ENCODE results near the gene MKI67. TPM values are rescaled to one million over a fixed set of nuclear protein-coding genes. Genes with fewer than 3 reads are reported as not detected.

MKI67 gene
- total RNA-seq, 1 donor from 2014 or later = 0.26 TPM

DNA sequence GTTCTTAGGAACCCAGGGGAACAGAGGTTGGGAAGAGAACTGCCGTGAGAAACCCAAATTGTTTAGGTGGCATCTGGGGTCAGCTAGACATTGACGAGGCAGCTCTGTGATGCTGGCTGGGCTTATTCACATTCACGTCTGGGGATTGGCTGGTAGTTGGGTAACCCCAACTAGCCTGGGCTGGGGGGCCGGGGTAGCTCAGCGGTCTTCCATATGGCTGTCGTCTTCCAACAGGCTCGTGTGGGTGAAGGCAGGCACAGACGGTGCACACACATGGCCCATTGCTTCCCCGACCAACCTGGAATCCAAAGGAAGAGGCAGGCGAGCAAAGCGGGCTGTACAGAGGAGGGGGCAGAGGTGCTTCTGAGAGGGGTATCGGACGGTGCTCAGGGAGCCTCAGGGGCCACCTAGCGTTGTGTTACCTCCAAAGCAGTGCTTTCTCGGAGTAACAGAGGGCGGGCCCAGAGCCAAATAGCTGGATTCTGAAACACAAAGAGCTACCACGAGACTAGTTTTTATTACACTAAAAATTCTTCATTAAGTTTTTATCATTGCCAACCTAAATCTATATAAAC, 34.5 kb downstream of the MKI67 start:
- no peak for DNase-seq (ENCODE audit: low read depth)
- FAIRE-seq = no peak
- H3K27me3 ChIP-seq (ENCODE audit: control insufficient read depth, insufficient read depth, low read length) = no peaks in the 10 kb centered on the region
- TF ChIP-seq, protein P1, sequence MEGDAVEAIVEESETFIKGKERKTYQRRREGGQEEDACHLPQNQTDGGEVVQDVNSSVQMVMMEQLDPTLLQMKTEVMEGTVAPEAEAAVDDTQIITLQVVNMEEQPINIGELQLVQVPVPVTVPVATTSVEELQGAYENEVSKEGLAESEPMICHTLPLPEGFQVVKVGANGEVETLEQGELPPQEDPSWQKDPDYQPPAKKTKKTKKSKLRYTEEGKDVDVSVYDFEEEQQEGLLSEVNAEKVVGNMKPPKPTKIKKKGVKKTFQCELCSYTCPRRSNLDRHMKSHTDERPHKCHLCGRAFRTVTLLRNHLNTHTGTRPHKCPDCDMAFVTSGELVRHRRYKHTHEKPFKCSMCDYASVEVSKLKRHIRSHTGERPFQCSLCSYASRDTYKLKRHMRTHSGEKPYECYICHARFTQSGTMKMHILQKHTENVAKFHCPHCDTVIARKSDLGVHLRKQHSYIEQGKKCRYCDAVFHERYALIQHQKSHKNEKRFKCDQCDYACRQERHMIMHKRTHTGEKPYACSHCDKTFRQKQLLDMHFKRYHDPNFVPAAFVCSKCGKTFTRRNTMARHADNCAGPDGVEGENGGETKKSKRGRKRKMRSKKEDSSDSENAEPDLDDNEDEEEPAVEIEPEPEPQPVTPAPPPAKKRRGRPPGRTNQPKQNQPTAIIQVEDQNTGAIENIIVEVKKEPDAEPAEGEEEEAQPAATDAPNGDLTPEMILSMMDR (IDR thresholded peaks at IDR 0.05; ENCODE audit: insufficient read depth, low read length, severe bottlenecking) = no peak
- no peak overlapping the region for H3K4me3 ChIP-seq (ENCODE audit: low read depth, low read length)
- no peaks in the 10 kb centered on the region for H3K36me3 ChIP-seq (ENCODE audit: control insufficient read depth, insufficient read depth, low read length)

DNA sequence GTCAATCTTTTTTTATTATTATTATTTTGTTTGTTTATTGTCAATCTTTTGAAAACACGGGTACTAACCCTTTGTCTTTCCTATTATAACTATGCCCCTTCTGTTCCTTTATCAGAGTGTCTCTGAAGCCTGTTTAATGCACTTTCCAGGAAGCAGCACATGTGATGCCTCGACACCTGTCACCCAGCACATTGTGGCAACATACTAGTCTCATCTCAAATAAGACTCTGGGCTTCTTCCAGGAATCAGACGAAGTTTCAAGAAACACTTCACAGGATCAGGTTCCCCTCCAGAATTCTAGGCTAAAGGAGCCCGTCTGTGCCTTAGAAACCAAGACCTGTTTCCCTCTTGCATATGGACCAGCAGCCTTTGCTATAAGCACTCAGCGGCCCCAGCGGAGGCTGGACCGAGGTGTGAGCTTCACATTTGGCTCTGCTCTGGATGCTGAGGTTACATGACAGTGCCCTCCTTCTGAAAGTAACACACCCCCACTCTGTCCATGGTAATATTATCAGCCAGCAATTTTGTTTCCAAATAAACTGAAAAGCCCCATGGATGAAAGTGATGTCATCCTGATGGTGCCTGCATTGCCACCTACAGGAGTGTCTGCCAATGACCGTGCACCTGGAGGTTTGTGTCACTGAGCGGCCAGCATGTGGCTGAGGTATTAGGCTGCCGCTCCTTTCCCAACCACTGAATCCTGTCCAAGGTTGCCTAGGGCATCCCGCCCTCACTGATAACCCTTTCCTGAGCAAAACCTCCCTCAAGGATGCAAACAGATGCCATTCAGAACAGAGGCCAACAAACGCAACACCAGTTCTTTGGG, 38.1 kb downstream of the MKI67 start:
- peaks cover 2% of the 10 kb centered on the region for H3K36me3 ChIP-seq (ENCODE audit: control insufficient read depth, insufficient read depth, low read length)
- peak; percentile 15 for DNase-seq (ENCODE audit: low read depth)
- TF ChIP-seq, protein P1 (IDR thresholded peaks at IDR 0.05; ENCODE audit: insufficient read depth, low read length, severe bottlenecking) = peak; percentile 40
- no peak overlapping the region for H3K4me3 ChIP-seq (ENCODE audit: low read depth, low read length)
- no peaks in the 10 kb centered on the region for H3K27me3 ChIP-seq (ENCODE audit: control insufficient read depth, insufficient read depth, low read length)
- FAIRE-seq = no peak

DNA sequence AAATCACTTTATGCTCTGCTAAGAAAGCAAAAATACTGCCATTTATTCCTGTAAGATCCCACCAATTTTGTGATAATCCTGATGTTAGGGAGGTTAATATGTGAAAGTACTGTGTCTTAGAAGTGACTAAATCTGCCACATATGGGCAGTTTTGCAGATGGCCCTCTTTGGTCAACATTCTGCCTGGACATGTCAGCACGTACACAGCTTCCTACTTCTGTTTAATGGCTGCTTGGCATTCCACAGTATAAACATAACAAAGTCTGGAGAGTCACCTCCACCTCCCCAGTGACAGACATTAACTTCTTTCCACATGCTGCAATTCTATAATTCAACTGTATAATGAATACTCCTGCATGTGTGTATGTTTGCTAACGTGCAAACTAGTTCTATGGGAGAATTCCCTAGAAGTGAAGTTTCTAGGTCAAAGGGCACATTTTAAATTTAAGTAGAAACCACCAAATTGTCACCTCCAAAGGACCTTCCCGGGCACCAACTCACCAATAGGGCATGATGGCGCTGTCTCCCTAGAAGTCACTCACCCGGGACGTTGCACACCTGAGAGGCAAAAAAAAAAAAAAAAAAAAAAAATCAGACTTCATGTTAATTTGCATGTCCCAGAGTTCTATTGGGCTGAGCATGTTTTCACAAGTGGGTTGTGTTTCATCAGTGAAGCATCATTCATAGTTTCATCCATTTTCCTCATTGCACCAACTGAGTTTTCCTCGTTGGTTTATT, 38.9 kb downstream of the MKI67 start:
- Histone ChIP-seq H3K27me3 (ENCODE audit: control insufficient read depth, insufficient read depth, low read length) (no peaks in the 10 kb centered on the region), H3K4me3 (ENCODE audit: low read depth, low read length) (no peak overlapping the region), H3K36me3 (ENCODE audit: control insufficient read depth, insufficient read depth, low read length) (peaks cover 2% of the 10 kb centered on the region)
- DNase-seq (ENCODE audit: low read depth) (peak; percentile 47), FAIRE-seq (no peak)
- TF ChIP-seq, protein P1 (IDR thresholded peaks at IDR 0.05; ENCODE audit: insufficient read depth, low read length, severe bottlenecking) = no peak

DNA sequence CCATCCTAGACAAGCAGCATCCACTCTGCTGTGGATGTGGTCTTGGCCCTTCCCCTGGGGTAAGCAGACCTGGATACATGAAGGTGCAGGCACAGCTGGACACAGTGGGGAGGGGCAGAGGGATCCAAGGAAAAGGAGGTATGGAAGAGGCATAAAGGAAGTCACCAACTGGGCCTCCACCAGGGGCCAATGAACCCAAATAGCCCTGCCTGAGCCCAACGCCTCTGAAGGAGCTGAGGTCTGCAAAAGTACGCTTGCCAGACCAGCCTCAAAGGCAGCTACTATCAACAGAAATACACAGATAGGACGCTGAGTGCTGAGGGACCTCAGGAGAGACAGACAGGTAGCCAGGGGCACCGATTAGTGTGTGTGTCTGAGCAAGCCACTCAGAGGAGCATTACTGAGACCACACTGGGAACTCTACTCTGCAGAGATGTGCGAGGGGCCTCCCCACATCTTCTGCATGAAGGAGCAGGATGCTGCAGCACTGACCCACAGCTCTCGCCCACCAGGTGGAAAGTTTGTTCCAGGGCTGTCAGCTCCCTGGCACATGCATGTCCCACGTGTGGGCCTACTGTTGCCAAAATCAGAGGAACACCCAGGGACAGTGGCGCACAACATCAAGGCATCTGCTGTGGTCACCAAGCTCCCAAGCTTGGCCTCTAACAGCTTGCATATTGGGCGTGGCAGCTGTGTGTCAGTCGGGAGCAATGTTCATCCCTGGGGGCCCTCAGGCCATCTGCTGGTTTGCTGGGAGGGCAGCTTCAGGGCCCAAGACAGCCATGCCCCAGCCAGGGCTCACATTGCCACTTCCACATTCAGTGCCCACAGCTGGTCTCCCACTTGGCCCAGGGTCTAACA, 40.0 kb downstream of the MKI67 start:
- TF ChIP-seq, protein P1 (IDR thresholded peaks at IDR 0.05; ENCODE audit: insufficient read depth, low read length, severe bottlenecking) = no peak
- Histone ChIP-seq H3K36me3 (ENCODE audit: control insufficient read depth, insufficient read depth, low read length) (peaks cover 2% of the 10 kb centered on the region), H3K4me3 (ENCODE audit: low read depth, low read length) (no peak overlapping the region), H3K27me3 (ENCODE audit: control insufficient read depth, insufficient read depth, low read length) (no peaks in the 10 kb centered on the region)
- DNase-seq (ENCODE audit: low read depth) = peak; percentile 28
- FAIRE-seq = no peak

DNA sequence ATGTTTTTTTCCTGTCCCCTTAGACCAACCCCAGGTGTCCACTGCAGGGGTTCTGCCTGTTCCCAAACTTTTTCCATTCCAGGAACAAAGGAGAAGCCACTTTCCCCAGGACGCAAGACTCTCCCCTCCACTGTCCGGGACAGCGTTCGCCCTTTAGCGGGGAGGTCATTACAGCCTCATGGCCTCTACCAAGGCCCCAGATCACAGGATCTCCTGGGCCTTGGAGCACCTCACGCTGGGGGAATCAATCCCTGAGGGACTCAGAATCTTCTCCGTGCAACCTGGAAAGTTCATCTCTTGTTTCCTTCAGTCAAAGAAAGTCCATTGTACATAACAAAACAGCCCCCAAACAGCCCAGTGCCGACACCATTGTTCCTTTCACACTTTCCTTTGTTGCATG, 41.2 kb downstream of the MKI67 start:
- Histone ChIP-seq H3K27me3 (ENCODE audit: control insufficient read depth, insufficient read depth, low read length) (no peaks in the 10 kb centered on the region), H3K36me3 (ENCODE audit: control insufficient read depth, insufficient read depth, low read length) (peaks cover 3% of the 10 kb centered on the region), H3K4me3 (ENCODE audit: low read depth, low read length) (no peak overlapping the region)
- FAIRE-seq = no peak
- DNase-seq (ENCODE audit: low read depth) = no peak
- TF ChIP-seq, protein P1 (IDR thresholded peaks at IDR 0.05; ENCODE audit: insufficient read depth, low read length, severe bottlenecking) = no peak
